HG02970 (cell line): ENCODE data around the gene ADAMTS8.

Experiments
- ATAC-seq: cut with Tn5 transposase; IDR thresholded peaks from one replicate; pipeline ENCODE4 v1.9.1; 2021; ENCODE audit warnings: mild to moderate bottlenecking, moderate library complexity, moderate number of reproducible peaks; ENCODE audit not compliant: unreplicated experiment, low FRiP score

ADAMTS8 gene

DNA sequence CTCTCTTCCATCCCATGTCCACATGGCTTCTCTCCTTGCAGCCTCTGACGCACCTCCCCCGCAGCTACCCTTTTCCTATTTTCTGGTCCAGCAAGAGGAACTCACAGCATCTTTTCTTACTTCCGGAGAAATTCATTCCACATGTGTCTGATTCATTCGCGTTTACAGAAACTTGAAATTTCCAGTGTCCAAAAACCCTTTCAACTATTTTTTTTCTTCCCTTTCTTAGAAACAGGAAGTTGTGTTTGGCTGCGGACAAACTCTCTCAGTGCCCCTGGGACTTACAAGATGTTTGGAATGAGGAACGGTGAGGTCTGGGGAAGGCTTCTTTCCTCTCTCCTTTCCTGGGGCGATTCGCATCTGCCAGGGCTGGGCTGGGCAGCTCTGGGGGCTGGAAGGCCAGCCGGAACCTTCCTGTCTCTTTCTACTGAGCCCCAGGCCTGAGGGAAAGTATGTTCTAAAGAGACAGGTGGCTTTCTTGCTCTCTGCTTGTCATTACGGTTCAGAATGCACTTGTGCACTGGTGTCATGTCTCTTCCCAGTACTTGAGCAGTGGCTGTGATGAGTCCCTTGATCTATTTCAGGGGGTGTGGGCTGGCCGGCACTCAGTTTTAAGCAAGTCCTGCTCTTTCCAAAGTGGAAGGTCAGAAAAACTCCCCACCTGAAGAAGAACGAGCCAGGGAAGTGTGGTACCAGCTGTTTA is 27.5 kb downstream of the ADAMTS8 start:
- ATAC-seq: no peak

- no peak for ATAC-seq
These were observed 29.2 kb downstream of the ADAMTS8 start for GRCh38 chr11:130399196-130399595.

- no peak for ATAC-seq
These were observed 30.6 kb downstream of the ADAMTS8 start for GRCh38 chr11:130397780-130398179.

DNA sequence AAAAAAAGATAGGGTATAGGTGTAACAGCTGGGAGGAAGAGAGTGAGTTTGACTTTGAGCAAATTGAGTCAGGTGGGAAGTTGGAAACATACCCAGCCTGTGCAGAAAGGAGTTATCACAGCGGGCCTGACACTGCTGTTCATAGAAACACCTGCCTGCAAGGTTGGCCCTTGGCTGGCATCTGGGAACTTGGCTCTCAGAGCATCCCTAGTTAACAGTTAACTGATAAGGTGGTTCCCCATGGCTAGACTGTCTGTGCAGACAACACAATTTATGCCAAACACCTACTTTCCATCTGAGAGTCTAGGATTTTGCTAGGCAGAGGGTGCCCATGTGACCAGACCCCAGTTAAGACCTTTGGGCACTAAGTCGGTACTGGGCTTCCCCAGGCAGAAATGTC is 31.4 kb downstream of the ADAMTS8 start:
- no peak for ATAC-seq

- no peak for ATAC-seq
These were observed 33.8 kb downstream of the ADAMTS8 start for GRCh38 chr11:130394615-130395014.

GRCh38 chr11:130391711-130392110 is 36.7 kb downstream of the ADAMTS8 start:
- no peak for ATAC-seq

- ATAC-seq: no peak
These were observed 38.2 kb downstream of the ADAMTS8 start for GRCh38 chr11:130390071-130390758.

- ATAC-seq: no peak
These were observed 39.0 kb downstream of the ADAMTS8 start for GRCh38 chr11:130389335-130389935.

GRCh38 chr11:130388607-130389205 is 39.7 kb downstream of the ADAMTS8 start:
- ATAC-seq: no peak

DNA sequence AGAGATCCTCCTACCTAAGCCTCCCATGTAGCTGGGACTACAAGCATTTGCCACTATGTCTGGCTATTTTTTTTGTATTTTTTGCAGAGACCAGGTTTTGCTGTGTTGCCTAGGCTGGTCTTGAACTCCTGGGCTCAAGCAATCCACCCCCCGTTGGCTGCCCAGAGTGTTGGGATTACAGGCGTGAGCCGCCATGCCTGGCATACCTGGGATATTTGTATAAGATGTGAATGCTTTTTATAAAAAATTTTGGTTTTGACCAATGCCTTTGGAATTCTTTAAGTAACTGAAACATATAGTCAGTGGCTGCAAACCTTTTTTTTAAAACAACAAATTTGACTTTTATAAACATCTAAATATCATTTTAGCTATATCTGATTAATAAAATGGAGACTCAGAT is 42.4 kb downstream of the ADAMTS8 start:
- no peak for ATAC-seq

GRCh38 chr11:130383344-130384211 is 44.8 kb downstream of the ADAMTS8 start:
- no peak for ATAC-seq

DNA sequence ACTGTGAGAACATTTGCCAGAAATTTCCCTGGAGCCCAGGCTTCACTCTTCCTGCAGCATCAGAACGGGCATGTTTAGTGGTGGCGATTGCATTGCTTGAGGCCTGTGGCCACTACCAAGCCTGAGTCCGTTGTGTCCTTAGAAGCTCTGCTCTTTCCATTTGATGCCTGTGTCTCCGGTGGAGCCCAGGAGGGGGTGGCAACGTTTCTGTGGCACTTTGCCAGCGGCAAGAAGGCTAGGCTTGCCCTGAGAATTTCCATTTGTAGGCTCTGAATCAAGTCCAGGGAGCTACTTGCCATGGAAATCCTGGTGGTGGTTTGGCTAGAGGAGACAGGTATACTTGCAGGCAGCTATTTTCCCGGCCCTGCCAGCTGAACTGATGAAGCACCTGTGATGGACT is 47.1 kb downstream of the ADAMTS8 start:
- no peak for ATAC-seq

DNA sequence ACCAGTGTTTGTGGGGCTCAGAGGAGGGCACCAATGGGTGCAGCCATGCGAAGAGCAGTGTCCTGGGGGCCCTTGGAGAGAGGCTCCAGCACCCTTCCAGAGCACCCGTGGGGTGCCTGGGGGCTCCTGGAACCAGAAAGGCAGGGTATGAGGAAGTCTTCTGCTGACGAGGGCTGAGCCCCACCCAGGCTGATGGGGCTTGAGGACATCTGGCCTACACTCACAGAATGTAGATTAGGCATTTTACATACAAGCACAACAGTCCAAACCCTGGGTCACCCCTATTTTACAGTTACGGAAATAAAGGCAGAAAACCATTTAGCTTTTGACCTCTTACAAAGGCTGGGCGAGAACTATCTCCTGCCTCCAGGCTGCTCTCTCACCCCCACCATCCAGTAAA is 47.6 kb downstream of the ADAMTS8 start:
- ATAC-seq: no peak

DNA sequence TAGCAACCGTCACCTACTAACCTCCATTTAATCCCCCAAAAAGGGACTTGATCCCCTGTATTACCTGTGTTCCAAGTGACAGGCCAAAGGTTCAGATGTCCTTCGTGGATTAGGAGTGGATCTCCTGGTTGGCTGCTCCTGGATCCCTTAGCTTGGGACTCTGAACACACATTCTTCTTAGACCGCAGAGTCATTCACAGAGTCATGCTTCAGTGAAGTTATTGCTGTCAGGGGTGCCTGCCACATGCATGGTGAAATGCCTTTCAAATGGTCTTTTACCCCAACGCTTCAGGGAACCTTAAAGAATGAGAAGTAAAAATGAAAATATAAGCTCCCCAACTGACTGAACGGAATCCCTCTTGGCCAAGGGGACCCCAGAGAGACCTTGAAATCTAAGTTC is 49.1 kb downstream of the ADAMTS8 start:
- ATAC-seq: no peak

DNA sequence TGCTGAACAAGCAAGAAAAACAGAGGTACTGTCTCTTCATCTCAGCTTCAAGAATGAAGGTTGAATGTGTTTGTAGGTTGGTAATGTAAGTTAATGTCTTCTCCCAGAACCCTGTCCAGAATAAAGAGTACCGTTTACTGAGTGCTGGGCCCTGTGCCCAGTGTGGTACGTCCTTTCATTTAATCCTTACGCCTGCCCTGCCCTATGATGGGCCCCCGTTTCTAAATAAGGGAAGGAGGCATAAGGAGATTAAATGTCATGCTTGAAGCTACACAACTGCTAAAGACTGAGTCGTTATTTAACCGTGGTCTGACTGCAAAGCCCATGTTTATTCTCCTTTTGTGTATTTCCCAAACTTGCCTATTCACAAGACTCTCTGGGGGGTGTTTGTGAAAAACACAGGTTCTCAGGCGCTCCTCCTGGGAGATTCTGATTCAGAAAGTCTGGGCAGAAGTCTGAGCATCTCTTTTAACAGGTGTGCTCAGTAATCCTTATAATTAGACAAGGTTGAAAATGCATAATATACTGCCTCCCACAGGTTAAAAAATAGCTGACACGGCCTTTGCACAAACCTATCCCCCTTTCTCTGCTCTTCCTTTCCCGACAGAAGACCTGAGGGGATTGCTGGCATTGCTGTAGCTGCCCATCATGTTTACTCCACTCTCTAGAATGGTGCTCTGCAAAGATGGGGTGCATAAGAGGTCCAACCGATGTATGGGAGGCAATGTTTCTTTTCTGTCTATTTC is 57.4 kb downstream of the ADAMTS8 start:
- ATAC-seq: no peak

DNA sequence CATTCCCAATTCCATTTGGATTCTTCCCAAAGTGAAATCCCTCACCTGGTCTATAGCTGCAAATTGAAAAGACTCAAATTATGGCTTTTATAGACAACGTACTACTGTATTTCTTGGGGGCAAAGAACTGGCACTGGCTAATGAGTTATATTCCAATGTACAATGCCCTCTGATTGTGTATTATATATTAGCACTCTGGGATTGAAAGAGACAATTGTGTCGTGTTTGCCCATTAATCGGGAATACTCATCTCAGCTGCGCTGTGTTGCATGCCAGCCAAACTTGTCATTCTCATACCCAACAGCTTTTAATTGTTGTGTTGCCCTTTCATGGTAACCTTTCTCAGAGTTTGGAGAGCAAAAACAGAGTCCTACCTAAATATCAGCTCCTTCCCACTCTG is 58.7 kb downstream of the ADAMTS8 start:
- ATAC-seq: no peak

DNA sequence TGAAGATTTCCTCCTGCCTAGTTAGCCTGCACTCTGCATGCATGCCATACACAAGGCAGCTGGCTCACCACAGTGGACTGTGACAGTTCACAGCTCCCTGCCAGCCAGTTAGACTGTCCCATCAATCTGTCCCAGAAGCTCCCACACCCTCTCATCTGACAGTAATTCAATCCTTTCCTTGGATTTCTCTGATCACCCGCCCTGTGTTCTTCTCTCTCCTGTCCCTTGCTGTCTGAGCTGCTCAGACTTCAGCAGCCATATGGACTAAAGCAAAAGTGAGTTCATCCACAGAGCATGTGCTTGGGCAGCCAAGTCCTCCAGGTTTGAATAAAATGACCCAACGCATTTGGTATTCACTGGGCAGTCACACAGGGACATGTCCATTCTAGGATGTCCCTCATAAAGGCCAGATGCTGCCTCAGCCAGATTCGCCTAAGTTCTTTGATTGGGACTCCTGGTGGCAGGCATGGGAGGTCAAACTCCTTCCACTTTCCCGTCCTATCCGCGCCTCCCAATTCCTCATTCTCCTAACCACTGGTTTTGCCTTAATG is 59.2 kb downstream of the ADAMTS8 start:
- no peak for ATAC-seq

DNA sequence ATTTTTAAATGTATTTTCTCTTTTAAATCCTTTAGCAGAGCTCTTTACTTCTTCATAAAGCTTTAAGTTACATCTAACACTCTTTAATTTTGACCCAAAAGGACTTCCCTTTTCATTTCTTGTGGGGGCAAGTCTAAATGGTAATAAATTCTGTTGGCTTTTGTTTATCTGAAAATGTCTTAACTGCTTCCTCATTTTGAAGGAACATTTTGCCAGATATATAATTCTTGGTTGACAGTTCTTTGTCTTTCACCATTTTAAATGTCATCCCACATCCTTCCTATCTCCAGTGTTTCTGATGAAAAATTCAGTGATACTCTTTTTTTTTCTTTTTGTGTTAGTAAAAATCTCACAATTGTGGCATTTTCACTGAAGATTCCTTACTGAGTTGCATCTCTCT is 69.0 kb downstream of the ADAMTS8 start:
- no peak for ATAC-seq

DNA sequence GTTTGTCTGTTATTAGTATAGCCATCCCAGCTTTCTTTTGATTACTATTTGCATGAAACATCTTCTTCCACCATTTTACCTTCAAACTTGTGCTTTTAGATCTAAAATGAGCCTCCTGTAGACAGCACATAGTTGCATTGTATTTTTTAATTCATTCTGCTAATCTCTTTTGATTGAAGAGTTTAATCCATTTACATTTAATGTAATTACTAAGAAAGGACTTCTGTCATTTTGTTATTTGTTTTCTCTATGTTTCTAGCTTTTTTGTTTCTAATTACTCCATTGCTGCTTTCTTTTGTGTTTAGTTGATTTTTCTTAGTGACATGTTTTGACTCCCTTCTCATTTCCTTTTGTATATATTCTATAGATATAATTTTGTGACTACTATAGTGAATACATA is 70.0 kb downstream of the ADAMTS8 start:
- no peak for ATAC-seq
